SU-DHL-6 (cell line): ENCODE results near the gene VDAC1.

Experiments used
- CTCF ChIP-seq: fragments of 200-600 bp; sonication (generic); IDR thresholded peaks from one replicate; pipeline ENCODE4 v1.5.1; 2017; ENCODE audit warnings: antibody characterized with exemption, mild to moderate bottlenecking, low read length, moderate library complexity; ENCODE audit not compliant: insufficient read depth, poor library complexity, severe bottlenecking
- EZH2phosphoT487 ChIP-seq: fragments of 200-600 bp; sonication (generic), shearing (Covaris generic); conservative IDR thresholded peaks from 2 replicates; pipeline ENCODE4 v1.6.1; 2018; ENCODE audit warnings: mild to moderate bottlenecking, antibody characterized with exemption, low read length, moderate library complexity, mixed read lengths

GRCh38 chr5:134018986-134019316 lies 14.2 kb upstream of the VDAC1 start:
- TF ChIP-seq CTCF (no peak), EZH2phosphoT487 (no peak)
